ENCODE measurements around the gene WDR11.

The WDR11 gene

DNA sequence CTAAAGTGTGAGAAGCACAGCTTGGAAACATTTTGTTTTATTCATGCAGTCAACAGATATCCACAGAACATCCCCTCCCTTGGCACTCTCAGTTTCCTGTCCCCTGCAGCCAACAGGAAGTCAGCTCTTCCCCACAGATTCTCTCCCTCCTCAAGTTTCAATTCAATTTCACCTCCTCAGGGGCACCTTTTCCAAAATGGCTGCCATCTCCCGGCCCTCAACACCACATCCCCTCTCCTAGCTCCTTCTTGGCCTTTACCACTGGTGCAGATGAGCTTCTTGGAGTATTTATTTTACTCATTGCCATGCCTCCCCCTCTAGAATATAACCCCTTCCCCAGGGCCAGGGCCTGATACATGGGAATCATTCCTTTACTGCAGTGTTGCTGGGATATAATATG, 94.0 kb downstream of the WDR11 start:
- no peaks in the 10 kb centered on the region for H3K79me2 ChIP-seq (ENCODE audit: control insufficient read depth, low read length)
- H3K4me3 ChIP-seq (ENCODE audit: low read length) = no peak overlapping the region
- H3K4me1 ChIP-seq (ENCODE audit: control insufficient read depth, low read length) = no peaks in the 10 kb centered on the region
- no peaks in the 10 kb centered on the region for H3K9me2 ChIP-seq (replicated peaks; ENCODE audit: control insufficient read depth, low read length)
- no peak overlapping the region for H3K4me2 ChIP-seq (ENCODE audit: low read length)
- no peaks in the 10 kb centered on the region for H3K9me3 ChIP-seq (ENCODE audit: control insufficient read depth, insufficient read depth, low read length)
- H3K27me3 ChIP-seq (ENCODE audit: control insufficient read depth, low read length) = no peaks in the 10 kb centered on the region
- H3K36me3 ChIP-seq (ENCODE audit: control insufficient read depth, low read length) = no peaks in the 10 kb centered on the region
- H4K20me1 ChIP-seq (ENCODE audit: control insufficient read depth, insufficient read depth, low read depth, low read length) = no peaks in the 10 kb centered on the region
- no peak for TF ChIP-seq EZH2phosphoT487 (IDR thresholded peaks at IDR 0.05; ENCODE audit: borderline replicate concordance, low read length)
- TF ChIP-seq, protein P1, sequence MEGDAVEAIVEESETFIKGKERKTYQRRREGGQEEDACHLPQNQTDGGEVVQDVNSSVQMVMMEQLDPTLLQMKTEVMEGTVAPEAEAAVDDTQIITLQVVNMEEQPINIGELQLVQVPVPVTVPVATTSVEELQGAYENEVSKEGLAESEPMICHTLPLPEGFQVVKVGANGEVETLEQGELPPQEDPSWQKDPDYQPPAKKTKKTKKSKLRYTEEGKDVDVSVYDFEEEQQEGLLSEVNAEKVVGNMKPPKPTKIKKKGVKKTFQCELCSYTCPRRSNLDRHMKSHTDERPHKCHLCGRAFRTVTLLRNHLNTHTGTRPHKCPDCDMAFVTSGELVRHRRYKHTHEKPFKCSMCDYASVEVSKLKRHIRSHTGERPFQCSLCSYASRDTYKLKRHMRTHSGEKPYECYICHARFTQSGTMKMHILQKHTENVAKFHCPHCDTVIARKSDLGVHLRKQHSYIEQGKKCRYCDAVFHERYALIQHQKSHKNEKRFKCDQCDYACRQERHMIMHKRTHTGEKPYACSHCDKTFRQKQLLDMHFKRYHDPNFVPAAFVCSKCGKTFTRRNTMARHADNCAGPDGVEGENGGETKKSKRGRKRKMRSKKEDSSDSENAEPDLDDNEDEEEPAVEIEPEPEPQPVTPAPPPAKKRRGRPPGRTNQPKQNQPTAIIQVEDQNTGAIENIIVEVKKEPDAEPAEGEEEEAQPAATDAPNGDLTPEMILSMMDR (IDR thresholded peaks at IDR 0.05; ENCODE audit: low read depth, low read length, poor library complexity, severe bottlenecking) = no peak
- H3K27ac ChIP-seq (ENCODE audit: low read depth, low read length) = no peak overlapping the region
- H3F3A ChIP-seq (ENCODE audit: control insufficient read depth, insufficient read depth) = no peaks in the 10 kb centered on the region

DNA sequence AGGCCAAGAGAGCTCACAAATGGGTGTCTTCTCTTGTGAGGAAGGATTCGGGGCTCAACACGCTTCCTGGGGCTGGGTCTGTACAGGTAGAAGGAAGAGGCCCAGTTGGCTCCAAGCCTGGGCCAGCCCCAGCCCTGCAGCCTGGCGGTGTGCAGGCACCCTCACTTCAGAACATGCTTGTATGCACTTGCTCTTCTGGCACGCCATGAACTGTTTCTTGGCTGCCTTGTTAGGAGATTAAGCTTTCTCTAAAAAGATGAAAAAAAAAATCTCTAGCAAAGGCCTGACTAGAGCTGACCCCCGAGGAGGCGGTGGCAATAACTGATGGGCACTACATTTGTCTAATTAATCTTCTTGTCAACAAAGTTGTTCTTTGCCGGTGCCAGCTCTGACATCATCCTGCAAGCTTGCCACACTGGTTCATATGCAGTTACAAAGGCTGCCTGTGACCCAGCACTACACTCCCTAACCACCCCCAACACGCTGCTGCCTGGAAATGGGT, 94.7 kb downstream of the WDR11 start:
- Histone ChIP-seq H3F3A (ENCODE audit: control insufficient read depth, insufficient read depth) (no peaks in the 10 kb centered on the region), H3K4me1 (ENCODE audit: control insufficient read depth, low read length) (no peaks in the 10 kb centered on the region), H3K9me2 (replicated peaks; ENCODE audit: control insufficient read depth, low read length) (no peaks in the 10 kb centered on the region), H3K27me3 (ENCODE audit: control insufficient read depth, low read length) (no peaks in the 10 kb centered on the region), H4K20me1 (ENCODE audit: control insufficient read depth, insufficient read depth, low read depth, low read length) (no peaks in the 10 kb centered on the region), H3K36me3 (ENCODE audit: control insufficient read depth, low read length) (no peaks in the 10 kb centered on the region), H3K27ac (ENCODE audit: low read depth, low read length) (no peak overlapping the region), H3K4me2 (ENCODE audit: low read length) (no peak overlapping the region), H3K79me2 (ENCODE audit: control insufficient read depth, low read length) (no peaks in the 10 kb centered on the region), H3K4me3 (ENCODE audit: low read length) (no peak overlapping the region), H3K9me3 (ENCODE audit: control insufficient read depth, insufficient read depth, low read length) (no peaks in the 10 kb centered on the region)
- no peak for TF ChIP-seq EZH2phosphoT487 (IDR thresholded peaks at IDR 0.05; ENCODE audit: borderline replicate concordance, low read length)
- TF ChIP-seq, protein P1 (IDR thresholded peaks at IDR 0.05; ENCODE audit: low read depth, low read length, poor library complexity, severe bottlenecking) = no peak

DNA sequence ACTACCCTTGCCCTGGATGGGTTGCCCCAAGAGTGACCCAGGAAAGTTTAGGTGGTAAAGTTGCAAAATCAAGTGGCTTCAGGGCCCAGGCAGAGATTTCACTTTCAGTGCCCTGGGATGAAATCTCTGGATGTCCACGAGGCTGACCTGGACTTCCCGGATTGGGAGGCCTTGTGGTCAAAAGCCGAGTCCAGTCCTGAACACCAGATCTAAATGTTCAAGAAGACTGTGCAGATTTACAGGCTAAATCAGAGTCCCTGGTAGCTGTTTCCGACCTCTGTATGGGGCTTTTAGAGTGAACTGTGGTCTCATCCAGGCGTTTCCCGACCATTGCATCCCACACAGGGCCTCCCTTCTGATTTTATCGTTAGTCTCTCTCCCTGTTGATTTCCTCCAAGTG, 95.3 kb downstream of the WDR11 start:
- Histone ChIP-seq H3K4me1 (ENCODE audit: control insufficient read depth, low read length) (no peaks in the 10 kb centered on the region), H3K9me2 (replicated peaks; ENCODE audit: control insufficient read depth, low read length) (no peaks in the 10 kb centered on the region), H3K4me2 (ENCODE audit: low read length) (no peak overlapping the region), H3K36me3 (ENCODE audit: control insufficient read depth, low read length) (no peaks in the 10 kb centered on the region), H3K79me2 (ENCODE audit: control insufficient read depth, low read length) (no peaks in the 10 kb centered on the region), H3K4me3 (ENCODE audit: low read length) (no peak overlapping the region), H3F3A (ENCODE audit: control insufficient read depth, insufficient read depth) (no peaks in the 10 kb centered on the region), H3K27ac (ENCODE audit: low read depth, low read length) (no peak overlapping the region), H3K9me3 (ENCODE audit: control insufficient read depth, insufficient read depth, low read length) (no peaks in the 10 kb centered on the region), H3K27me3 (ENCODE audit: control insufficient read depth, low read length) (no peaks in the 10 kb centered on the region; the same call in 1 of the 2 replicates), H4K20me1 (ENCODE audit: control insufficient read depth, insufficient read depth, low read depth, low read length) (no peaks in the 10 kb centered on the region)
- no peak for TF ChIP-seq EZH2phosphoT487 (IDR thresholded peaks at IDR 0.05; ENCODE audit: borderline replicate concordance, low read length)
- TF ChIP-seq, protein P1 (IDR thresholded peaks at IDR 0.05; ENCODE audit: low read depth, low read length, poor library complexity, severe bottlenecking) = no peak
